Measurements from ENCODE around the gene CCDC121. TPM values are rescaled to one million over a fixed set of nuclear protein-coding genes. Genes with fewer than 3 reads are reported as not detected.

CCDC121 gene
- polyA plus RNA-seq, 1 donor from 2014 or later: 3.0 TPM

GRCh38 chr2:27581417-27582128 lies 47.2 kb downstream of the CCDC121 start:
- peaks cover 11% of the 10 kb centered on the region for H3K9me3 ChIP-seq (ENCODE audit: low read length)
- no peak for TF ChIP-seq MXI1 (conservative IDR thresholded peaks at IDR 0.05; ENCODE audit: poor library complexity, severe bottlenecking)
- no peaks in the 10 kb centered on the region for H3K9me2 ChIP-seq (ENCODE audit: insufficient read depth, low read length)
- H3K27me3 ChIP-seq (ENCODE audit: insufficient read depth, low read depth, low read length): no peaks in the 10 kb centered on the region
- H3F3A ChIP-seq (ENCODE audit: insufficient read depth, low read length, poor library complexity, severe bottlenecking): no peaks in the 10 kb centered on the region
- no peak overlapping the region for H3K4me3 ChIP-seq (ENCODE audit: low read length)
- no peak overlapping the region for H2AFZ ChIP-seq (ENCODE audit: low read depth, low read length)
- H3K36me3 ChIP-seq (ENCODE audit: insufficient read depth, low read length): no peaks in the 10 kb centered on the region
- no peak overlapping the region for H3K9ac ChIP-seq (ENCODE audit: low read length)
- H3K79me2 ChIP-seq (replicated peaks; ENCODE audit: insufficient read depth, low read length): peaks cover 27% of the 10 kb centered on the region
- no peaks in the 10 kb centered on the region for H4K20me1 ChIP-seq (ENCODE audit: insufficient read depth)
- no peak overlapping the region for H3K4me2 ChIP-seq (ENCODE audit: low read length)
- no peak overlapping the region for H3K27ac ChIP-seq (ENCODE audit: low read length)

Small RNAs within 50 kb of the gene (small RNA-seq; reads per million reads assigned to genes)
- 0 reads per million in 3 experiments for gene RF00340

Other genes with a start within 250 kb of the CCDC121 start
- gene ZNF513, start 248.3 kb downstream of the CCDC121 start, polyA plus RNA-seq: 40.5 and 46.8 TPM in 2 replicates
- gene PPM1G, start 219.4 kb downstream of the CCDC121 start, polyA plus RNA-seq: 99.0 and 107 TPM in 2 replicates
- 115 and 161 TPM in 2 replicates for gene NRBP1, start 200.4 kb downstream of the CCDC121 start, polyA plus RNA-seq
- gene KRTCAP3, start 186.6 kb downstream of the CCDC121 start, polyA plus RNA-seq: 2.3 and 4.0 TPM in 2 replicates
- 18.2 and 26.9 TPM in 2 replicates for gene IFT172, start 139.3 kb downstream of the CCDC121 start, polyA plus RNA-seq
- gene FNDC4, start 133.8 kb downstream of the CCDC121 start, polyA plus RNA-seq: 68.2 and 101 TPM in 2 replicates
- 2.3 and 2.5 TPM in 2 replicates for gene GCKR, start 132.2 kb downstream of the CCDC121 start, polyA plus RNA-seq
- gene ZNF512, start 46.0 kb downstream of the CCDC121 start, polyA plus RNA-seq: 30.8 and 36.4 TPM in 2 replicates
- 42.3 and 48.2 TPM in 2 replicates for gene GPN1, start within 50 bp of the CCDC121 start, polyA plus RNA-seq
- 90.4 and 95.8 TPM in 2 replicates for gene SUPT7L, start 34.6 kb upstream of the CCDC121 start, polyA plus RNA-seq
- 37.8 and 47.9 TPM in 2 replicates for gene SLC4A1AP, start 34.9 kb upstream of the CCDC121 start, polyA plus RNA-seq
- 308 and 406 TPM in 2 replicates for gene MRPL33, start 142.7 kb upstream of the CCDC121 start, polyA plus RNA-seq